Trophoblast cell (in vitro differentiated cells and primary cell): ENCODE results near the gene LRRIQ1.

Source experiments
- DNase-seq, 2 donors: peaks; one replicate each; pipeline ENCODE4 v3.0.0-alpha.2; 2016
- H2AFZ ChIP-seq: 2 replicates; pipeline ENCODE4 v1.6.1; 2013; ENCODE audit warnings: low read length, moderate library complexity, mild to moderate bottlenecking; ENCODE audit not compliant: insufficient read depth, poor library complexity
- H2AK5ac ChIP-seq: 2 replicates; pipeline ENCODE4 v1.6.1; 2013; ENCODE audit warnings: mild to moderate bottlenecking, low read length
- H2BK120ac ChIP-seq: 2 replicates; pipeline ENCODE4 v1.6.1; 2013; ENCODE audit warnings: low read length, mild to moderate bottlenecking, moderate library complexity; ENCODE audit not compliant: insufficient read depth, poor library complexity
- H2BK12ac ChIP-seq: 2 replicates; pipeline ENCODE4 v1.6.1; 2013; ENCODE audit warnings: mild to moderate bottlenecking, low read length, moderate library complexity
- H2BK5ac ChIP-seq: 2 replicates; pipeline ENCODE4 v1.6.1; 2013; ENCODE audit warnings: low read length, low read depth, moderate library complexity, mild to moderate bottlenecking; ENCODE audit not compliant: poor library complexity
- H3K14ac ChIP-seq: 2 replicates; pipeline ENCODE4 v1.6.1; 2013; ENCODE audit warnings: mild to moderate bottlenecking, low read length
- H3K18ac ChIP-seq: 2 replicates; pipeline ENCODE4 v1.6.1; 2013; ENCODE audit warnings: mild to moderate bottlenecking, low read length
- H3K23ac ChIP-seq: 2 replicates; pipeline ENCODE4 v1.6.1; 2013; ENCODE audit warnings: low read length
- H3K27ac ChIP-seq: 2 replicates; pipeline ENCODE4 v1.5.1; 2013; ENCODE audit warnings: low read depth, mild to moderate bottlenecking, inconsistent platforms, low read length, moderate library complexity
- H3K27me3 ChIP-seq: 2 replicates; pipeline ENCODE4 v1.6.1; 2013; ENCODE audit warnings: inconsistent platforms, mild to moderate bottlenecking, low read length, moderate library complexity; ENCODE audit not compliant: insufficient read depth
- H3K36me3 ChIP-seq, 2 experiments: 1 replicate in 1 of 2; 2 replicates in 1 of 2; pipeline ENCODE4 v1.6.1; 2013; ENCODE audit warnings: low read length in 2 of 2, mild to moderate bottlenecking in 2 of 2, moderate library complexity in 1 of 2; ENCODE audit not compliant: insufficient read depth in 2 of 2, control insufficient read depth in 1 of 2
- H3K4ac ChIP-seq: 2 replicates; pipeline ENCODE4 v1.6.1; 2013; ENCODE audit warnings: low read depth, mild to moderate bottlenecking, low read length, moderate library complexity
- H3K4me1 ChIP-seq, 2 experiments: 1 replicate in 1 of 2; 2 replicates in 1 of 2; pipeline ENCODE4 v1.6.1; 2013; ENCODE audit warnings: low read length in 2 of 2, mild to moderate bottlenecking in 2 of 2, moderate library complexity in 1 of 2; ENCODE audit not compliant: insufficient read depth in 2 of 2, control insufficient read depth in 1 of 2
- H3K4me2 ChIP-seq: 2 replicates; pipeline ENCODE4 v1.6.1; 2013; ENCODE audit warnings: inconsistent platforms, mild to moderate bottlenecking, low read length, moderate library complexity
- H3K4me3 ChIP-seq: 2 replicates; pipeline ENCODE4 v1.5.1; 2013; ENCODE audit warnings: mild to moderate bottlenecking, low read depth, low read length, inconsistent platforms
- H3K79me1 ChIP-seq: one replicate; pipeline ENCODE4 v1.6.1; 2013; ENCODE audit warnings: low read length
- H3K79me2 ChIP-seq: 2 replicates; pipeline ENCODE4 v1.6.1; 2013; ENCODE audit warnings: low read length, mild to moderate bottlenecking; ENCODE audit not compliant: control insufficient read depth, insufficient read depth, poor library complexity
- H3K9ac ChIP-seq: 2 replicates; pipeline ENCODE4 v1.6.1; 2013; ENCODE audit warnings: mild to moderate bottlenecking, low read length
- H3K9me3 ChIP-seq: 2 replicates; pipeline ENCODE4 v1.6.1; 2013; ENCODE audit warnings: low read depth, mild to moderate bottlenecking, control low read depth, inconsistent platforms, low read length; ENCODE audit not compliant: insufficient read depth
- H4K12ac ChIP-seq: 2 replicates; pipeline ENCODE4 v1.6.1; 2013; ENCODE audit warnings: low read depth, mild to moderate bottlenecking, low read length, moderate library complexity
- H4K8ac ChIP-seq: 2 replicates; pipeline ENCODE4 v1.6.1; 2013; ENCODE audit warnings: low read depth, mild to moderate bottlenecking, low read length, moderate library complexity
- H4K91ac ChIP-seq: one replicate; pipeline ENCODE4 v1.6.1; 2013; ENCODE audit warnings: low read depth, mild to moderate bottlenecking, low read length, moderate library complexity
- WGBS: extraction: QIAGEN DNeasy Blood & Tissue Kit; methylation state at CpG from one replicate; pipeline ENCODE4 v1.1.7; 2013; ENCODE audit warnings: missing lambda C conversion rate; ENCODE audit not compliant: insufficient read length, insufficient coverage; ENCODE audit errors: extremely low coverage; 5-methylcytosine and 5-hydroxymethylcytosine counted together

The LRRIQ1 gene

GRCh38 chr12:84996759-84997158, 39.4 kb upstream of the LRRIQ1 start:
- Histone ChIP-seq H2AK5ac (no peak overlapping the region), H3K9ac (no peak overlapping the region)
- WGBS, result no CpG with 5 or more reads among the region's 1 CpG

GRCh38 chr12:84998341-84998740, 37.8 kb upstream of the LRRIQ1 start:
- H3K23ac ChIP-seq, result no peak overlapping the region
- no peak overlapping the region for H3K4me2 ChIP-seq
- no peak for DNase-seq

More at GRCh38 chr12:84996759-84997158, 39.4 kb upstream of the LRRIQ1 start:
- Histone ChIP-seq H3K79me2 (no peaks in the 10 kb centered on the region), H3K79me1 (peaks cover 4% of the 10 kb centered on the region), H3K4me3 (no peak overlapping the region), H3K4ac (no peak overlapping the region), H4K91ac (peak overlapping the region; percentile 71), H4K12ac (no peak overlapping the region), H3K14ac (no peak overlapping the region), H3K4me2 (no peak overlapping the region), H2AFZ (no peak overlapping the region), H3K36me3 (no peaks in the 10 kb centered on the region), H2BK12ac (peak overlapping the region; percentile 61), H3K9me3 (no peaks in the 10 kb centered on the region), H3K27ac (peak overlapping the region; percentile 63), H2BK120ac (no peak overlapping the region), H3K18ac (no peak overlapping the region), H3K23ac (no peak overlapping the region), H4K8ac (no peak overlapping the region), H3K27me3 (no peaks in the 10 kb centered on the region), H3K4me1 (peaks cover 0 to 4% of the 10 kb centered on the region in 2 experiments), H2BK5ac (peak overlapping the region; percentile 66)
- DNase-seq, result no peak

GRCh38 chr12:85000729-85001128, 35.4 kb upstream of the LRRIQ1 start:
- Histone ChIP-seq H2BK120ac (no peak overlapping the region), H3K36me3 (no peaks in the 10 kb centered on the region), H3K27me3 (no peaks in the 10 kb centered on the region), H3K4me1 (peaks cover 0 to 4% of the 10 kb centered on the region in 2 experiments), H3K9me3 (no peaks in the 10 kb centered on the region), H4K91ac (no peak overlapping the region), H4K12ac (no peak overlapping the region), H4K8ac (no peak overlapping the region), H3K4me3 (no peak overlapping the region), H2BK12ac (no peak overlapping the region), H3K18ac (no peak overlapping the region), H3K27ac (no peak overlapping the region), H3K9ac (no peak overlapping the region), H2AK5ac (no peak overlapping the region), H2AFZ (no peak overlapping the region), H3K4ac (no peak overlapping the region), H3K23ac (no peak overlapping the region), H3K4me2 (no peak overlapping the region), H3K14ac (no peak overlapping the region), H3K79me2 (no peaks in the 10 kb centered on the region), H3K79me1 (peaks cover 4% of the 10 kb centered on the region), H2BK5ac (no peak overlapping the region)
- no peak for DNase-seq
- WGBS, result no CpG with 5 or more reads among the region's 2 CpGs

More at GRCh38 chr12:84998341-84998740, 37.8 kb upstream of the LRRIQ1 start:
- Histone ChIP-seq H3K36me3 (no peaks in the 10 kb centered on the region), H3K27me3 (no peaks in the 10 kb centered on the region), H2AK5ac (no peak overlapping the region), H3K9me3 (no peaks in the 10 kb centered on the region), H4K8ac (no peak overlapping the region), H2BK120ac (no peak overlapping the region), H3K79me1 (peaks cover 4% of the 10 kb centered on the region), H4K12ac (no peak overlapping the region), H2BK5ac (no peak overlapping the region), H3K14ac (no peak overlapping the region), H4K91ac (no peak overlapping the region), H3K4me3 (no peak overlapping the region), H3K9ac (no peak overlapping the region), H2AFZ (no peak overlapping the region), H3K79me2 (no peaks in the 10 kb centered on the region), H3K4me1 (peaks cover 0 to 4% of the 10 kb centered on the region in 2 experiments), H3K4ac (no peak overlapping the region), H3K18ac (no peak overlapping the region), H3K27ac (no peak overlapping the region), H2BK12ac (no peak overlapping the region)

- H3K9me3 ChIP-seq, result no peaks in the 10 kb centered on the region
- H2AFZ ChIP-seq, result no peak overlapping the region
- H2AK5ac ChIP-seq, result no peak overlapping the region
- no peaks in the 10 kb centered on the region for H3K36me3 ChIP-seq
- no peak overlapping the region for H2BK120ac ChIP-seq
- DNase-seq, result no peak
- H2BK12ac ChIP-seq, result no peak overlapping the region
- no peak overlapping the region for H3K14ac ChIP-seq
- no peak overlapping the region for H2BK5ac ChIP-seq
- no peaks in the 10 kb centered on the region for H3K79me2 ChIP-seq
- H3K27ac ChIP-seq, result no peak overlapping the region
- H3K23ac ChIP-seq, result no peak overlapping the region
- WGBS, result no CpG with 5 or more reads among the region's 3 CpGs
- H4K91ac ChIP-seq, result no peak overlapping the region
- H3K9ac ChIP-seq, result no peak overlapping the region
- H4K12ac ChIP-seq, result no peak overlapping the region
- H3K4me3 ChIP-seq, result no peak overlapping the region
- H3K4me2 ChIP-seq, result no peak overlapping the region
- no peak overlapping the region for H3K4ac ChIP-seq
- no peaks in the 10 kb centered on the region for H3K79me1 ChIP-seq
- no peaks in the 10 kb centered on the region for H3K4me1 ChIP-seq
- no peaks in the 10 kb centered on the region for H3K27me3 ChIP-seq
- no peak overlapping the region for H3K18ac ChIP-seq
- no peak overlapping the region for H4K8ac ChIP-seq
Measured at GRCh38 chr12:85002778-85003296, 33.3 kb upstream of the LRRIQ1 start.
